ENCODE measurements around the gene TMEM185A. TPM values are rescaled to one million over a fixed set of nuclear protein-coding genes. Genes with fewer than 3 reads are reported as not detected.

The TMEM185A gene
- total and polyA plus RNA-seq, 10 of the 15 experiments (the other 5 are each of a cell fraction or from before 2014, with no cell fraction given): 2.4 to 25.1 (median 12.0) TPM

- Histone ChIP-seq H3K27me3 (replicated peaks in 1 of 2; ENCODE audit: control insufficient read depth in 2 of 2, insufficient read depth in 2 of 2, low read length in 1 of 2) (no peaks in the 10 kb centered on the region), H3K4me1 (ENCODE audit: control insufficient read depth, insufficient read depth, low read length) (no peaks in the 10 kb centered on the region), H2AFZ (ENCODE audit: control insufficient read depth, low read depth, low read length) (no peak overlapping the region), H4K20me1 (ENCODE audit: control insufficient read depth, insufficient read depth) (no peaks in the 10 kb centered on the region), H3K79me2 (ENCODE audit: control insufficient read depth, insufficient read depth, low read length) (no peaks in the 10 kb centered on the region), H3K9me3 (replicated peaks; ENCODE audit: control insufficient read depth, insufficient read depth, low read length) (no peaks in the 10 kb centered on the region), H3K27ac (ENCODE audit: control insufficient read depth, insufficient read depth) (no peak overlapping the region), H3K9ac (ENCODE audit: control insufficient read depth, insufficient read depth, low read length) (no peak overlapping the region), H3K36me3 (ENCODE audit: control insufficient read depth in 2 of 2, insufficient read depth in 2 of 2, low read length in 1 of 2) (no peaks in the 10 kb centered on the region), H3K4me2 (ENCODE audit: control insufficient read depth, insufficient read depth) (no peak overlapping the region), H3K4me3 (no peak overlapping the region)
- WGBS (ENCODE audit: insufficient coverage, insufficient replicate concordance, low lambda C conversion rate, missing lambda C conversion rate): 28% methylated on average over 7 of the region's 7 CpGs
- DNase-seq (ENCODE audit: low read depth, low spot score) (no peak), ATAC-seq (no peak; the same call in 2 of the 3 replicates), FAIRE-seq (no peak)
- ChIA-PET POLR2A (no interaction called here), SMC1A (ENCODE audit: uncharacterized antibody, unreplicated experiment) (no interaction called here), RAD21 (ENCODE audit: unreplicated experiment) (no interaction called here), CTCF (interaction anchor here (1.0 kb wide), 1 partner anchor 56 kb away, joined by 3 read pairs; no protein-coding TSS in a partner anchor)
- intact Hi-C loops (cut with micrococcal nuclease; ENCODE audit: unreplicated experiment) (no loop called here), in situ Hi-C loops (cut with MboI) (no loop called here)
- TF ChIP-seq ATF7 (IDR thresholded peaks at IDR 0.05; ENCODE audit: low read depth) (no peak), MEF2B (IDR thresholded peaks at IDR 0.05; ENCODE audit: partially characterized antibody, poor library complexity, severe bottlenecking) (peak; percentile 34)
- no TSS peak for BruUV-seq (replicated peaks)
Measured at GRCh38 chrX:149567621-149568417, 63.8 kb downstream of the TMEM185A start.

DNA sequence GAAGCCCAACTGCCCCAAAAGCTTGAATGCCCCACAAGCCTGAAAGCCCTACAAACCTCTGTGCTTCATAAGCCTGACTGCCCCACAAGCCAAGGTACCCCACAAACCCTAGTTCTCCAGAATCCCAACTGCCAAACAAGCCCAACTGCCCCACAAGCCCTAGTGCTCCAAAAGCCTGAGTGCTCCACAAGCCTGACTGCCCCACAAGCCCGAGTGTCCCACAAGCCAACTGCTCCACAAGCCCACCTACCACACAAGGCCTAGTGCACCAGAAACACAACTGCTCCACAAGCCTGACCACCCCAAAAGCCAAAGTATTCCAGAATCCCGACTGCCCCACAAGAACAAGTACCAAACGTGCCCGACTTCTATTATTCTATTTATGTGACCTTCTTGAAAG lies 68.2 kb downstream of the TMEM185A start:
- H3K4me3 ChIP-seq: no peak overlapping the region
- ChIA-PET CTCF (no interaction called here), SMC1A (ENCODE audit: uncharacterized antibody, unreplicated experiment) (no interaction called here), POLR2A (no interaction called here), RAD21 (ENCODE audit: unreplicated experiment) (no interaction called here)
- H3K4me2 ChIP-seq (ENCODE audit: control insufficient read depth, insufficient read depth): no peak overlapping the region
- no peaks in the 10 kb centered on the region for H3K36me3 ChIP-seq (ENCODE audit: control insufficient read depth in 2 of 2, insufficient read depth in 2 of 2, low read length in 1 of 2)
- WGBS (ENCODE audit: insufficient coverage, insufficient replicate concordance, low lambda C conversion rate, missing lambda C conversion rate): 33% methylated on average over 4 of the region's 4 CpGs
- H3K4me1 ChIP-seq (ENCODE audit: control insufficient read depth, insufficient read depth, low read length): no peaks in the 10 kb centered on the region
- ATAC-seq (no peak), DNase-seq (ENCODE audit: low read depth, low spot score) (no peak), FAIRE-seq (no peak)
- H3K27me3 ChIP-seq (replicated peaks in 1 of 2; ENCODE audit: control insufficient read depth in 2 of 2, insufficient read depth in 2 of 2, low read length in 1 of 2): no peaks in the 10 kb centered on the region
- no peaks in the 10 kb centered on the region for H3K9me3 ChIP-seq (replicated peaks; ENCODE audit: control insufficient read depth, insufficient read depth, low read length)
- intact Hi-C loops (cut with micrococcal nuclease; ENCODE audit: unreplicated experiment) (no loop called here), in situ Hi-C loops (cut with MboI) (no loop called here)
- BruUV-seq (replicated peaks): no TSS peak
- no peaks in the 10 kb centered on the region for H3K79me2 ChIP-seq (ENCODE audit: control insufficient read depth, insufficient read depth, low read length)
- no peak overlapping the region for H2AFZ ChIP-seq (ENCODE audit: control insufficient read depth, low read depth, low read length)
- no peak overlapping the region for H3K9ac ChIP-seq (ENCODE audit: control insufficient read depth, insufficient read depth, low read length)
- no peaks in the 10 kb centered on the region for H4K20me1 ChIP-seq (ENCODE audit: control insufficient read depth, insufficient read depth)
- no peak overlapping the region for H3K27ac ChIP-seq (ENCODE audit: control insufficient read depth, insufficient read depth)
- TF ChIP-seq WRNIP1 (IDR thresholded peaks at IDR 0.05; ENCODE audit: borderline replicate concordance, low read depth, low read length) (no peak), ZNF622 (IDR thresholded peaks at IDR 0.05) (no peak), PAX8 (IDR thresholded peaks at IDR 0.05) (no peak), ELK1 (IDR thresholded peaks at IDR 0.05; ENCODE audit: low read depth, low read length) (no peak), NBN (IDR thresholded peaks at IDR 0.05) (no peak), NFXL1 (IDR thresholded peaks at IDR 0.05; ENCODE audit: borderline replicate concordance) (no peak), TCF3 (IDR thresholded peaks at IDR 0.05; ENCODE audit: borderline replicate concordance, insufficient read depth, low read depth, low read length) (no peak), RCOR1 (conservative IDR thresholded peaks at IDR 0.05; ENCODE audit: low read depth, low read length) (no peak), ZBTB11 (CRISPR knock-in tag; IDR thresholded peaks at IDR 0.05) (no peak), EZH2 (IDR thresholded peaks at IDR 0.05; ENCODE audit: borderline replicate concordance, control insufficient read depth, low read depth, low read length) (no peak), MYC (IDR thresholded peaks at IDR 0.05; ENCODE audit: insufficient read depth, insufficient read length, insufficient replicate concordance, low read length, severe bottlenecking) (no peak)

All from GM12878 (cell line).